K562 (cell line): ENCODE measurements around the gene TAF5. TPM values are rescaled to one million over a fixed set of nuclear protein-coding genes. Genes with fewer than 3 reads are reported as not detected.

Experiments
- ARNT ChIP-seq, 2 experiments: fragments of 450-650 bp; IDR thresholded peaks; 2 replicates each; pipeline ENCODE4 v1.6.1; 2016; ENCODE audit warnings: mild to moderate bottlenecking in 1 of 2
- ATF7 ChIP-seq: fragments of 450-650 bp; IDR thresholded peaks from 2 replicates; pipeline ENCODE4 v1.7.1; 2014; ENCODE audit warnings: mild to moderate bottlenecking, moderate library complexity
- BHLHE40 ChIP-seq: IDR thresholded peaks from 2 replicates; pipeline ENCODE4 v1.6.1; 2011; ENCODE audit warnings: low read length, improper control_type of control experiment
- BRD4 ChIP-seq: fragments of 200-600 bp; sonication (generic); IDR thresholded peaks from 2 replicates; pipeline ENCODE4 v1.6.1; 2017; ENCODE audit warnings: inconsistent platforms
- ELF1 ChIP-seq: fragments of 200-800 bp; sonication (Bioruptor generic); IDR thresholded peaks from 2 replicates; pipeline ENCODE4 v1.6.1; 2016; ENCODE audit warnings: missing genetic modification characterization, missing compliant biosample characterization
- FOXA1 ChIP-seq: fragments of 450-650 bp; IDR thresholded peaks from 2 replicates; pipeline ENCODE4 v1.6.1; 2016; ENCODE audit warnings: mild to moderate bottlenecking, borderline replicate concordance
- FOXP4 ChIP-seq: sonication (generic); formaldehyde crosslinking; IDR thresholded peaks from 2 replicates; pipeline ENCODE4 v1.8.0; 2022; ENCODE audit warnings: mild to moderate bottlenecking, missing genetic modification reagents, borderline replicate concordance
- NCOA4 ChIP-seq: fragments of 450-650 bp; IDR thresholded peaks from 2 replicates; pipeline ENCODE4 v1.6.1; 2018; ENCODE audit warnings: mild to moderate bottlenecking; ENCODE audit not compliant: partially characterized antibody
- NR2F6 ChIP-seq: fragments of 450-650 bp; formaldehyde crosslinking; IDR thresholded peaks from 2 replicates; pipeline ENCODE4 v1.4.0; 2020; ENCODE audit warnings: mild to moderate bottlenecking
- NUFIP1 ChIP-seq: fragments of 450-650 bp; IDR thresholded peaks from 2 replicates; pipeline ENCODE4 v1.6.1; 2018; ENCODE audit not compliant: partially characterized antibody
- SMARCA5 ChIP-seq: fragments of 450-650 bp; IDR thresholded peaks from 2 replicates; pipeline ENCODE4 v1.6.1; 2016
- SP1 ChIP-seq: sonication (generic); formaldehyde crosslinking; IDR thresholded peaks from 2 replicates; pipeline ENCODE4 v1.8.1; 2022; ENCODE audit warnings: mild to moderate bottlenecking, missing genetic modification reagents
- SRSF3 ChIP-seq: fragments of 200-400 bp; formaldehyde crosslinking; IDR thresholded peaks from 2 replicates; pipeline ENCODE4 v1.6.1; 2016; ENCODE audit warnings: mild to moderate bottlenecking, low read length, moderate library complexity; ENCODE audit not compliant: insufficient read depth
- TAL1 ChIP-seq: fragments of 450-650 bp; IDR thresholded peaks from 2 replicates; pipeline ENCODE4 v1.6.1; 2016; ENCODE audit warnings: mild to moderate bottlenecking
- TCF7L2 ChIP-seq: fragments of 150-350 bp; IDR thresholded peaks from 2 replicates; pipeline ENCODE4 v1.6.1; 2016; ENCODE audit warnings: low read depth, mild to moderate bottlenecking, low read length, moderate library complexity
- TEAD2 ChIP-seq: fragments of 450-650 bp; IDR thresholded peaks from 2 replicates; pipeline ENCODE4 v1.6.1; 2016; ENCODE audit warnings: missing genetic modification characterization, control low read depth, missing compliant biosample characterization
- ZKSCAN8 ChIP-seq: fragments of 200-800 bp; sonication (Bioruptor generic); IDR thresholded peaks from 2 replicates; pipeline ENCODE4 v1.6.1; 2016; ENCODE audit warnings: missing genetic modification characterization, missing compliant biosample characterization
- ZNF644 ChIP-seq: fragments of 200-800 bp; sonication (Bioruptor generic); IDR thresholded peaks from 2 replicates; pipeline ENCODE4 v1.6.1; 2016; ENCODE audit warnings: low read depth, missing genetic modification characterization, missing compliant biosample characterization
- polyA plus RNA-seq, 8 experiments: library from polyadenylated mRNA; depleted of rRNA in 4 of 8; stranded (reverse) in 5 of 8; unstranded in 3 of 8; fragments of >200 nt; fragmentation: Nextera tagmentation in 2 of 8; fragmentation: Illumina TruSeq in 1 of 8; extraction: Ambion mirVana in 2 of 8; extraction: Trizol in 1 of 8; gene quantifications; 2 replicates each; pipeline versions ENCODE4 v1.2.1 to v1.2.3, GENCODE V29; 2011 to 2014; ENCODE audit warnings: inconsistent platforms in 1 of 8, missing spikeins in 1 of 8
- total RNA-seq, 7 experiments: library from RNA; depleted of rRNA in 6 of 7; stranded (reverse); fragments of >200 nt in 6 of 7; fragmentation: Illumina TruSeq in 2 of 7; extraction: Trizol in 2 of 7; gene quantifications; 2 replicates each; pipeline versions ENCODE4 v1.2.1 to v1.2.3, GENCODE V29; 2011 to 2021; ENCODE audit warnings: low replicate concordance in 1 of 7
- TF ChIP-seq, protein P1 (sequence below), 2 experiments: fragments of 450-650 bp; IDR thresholded peaks; 2 replicates each; pipeline ENCODE4 v1.6.1; 2016; ENCODE audit warnings: mild to moderate bottlenecking in 2 of 2, borderline replicate concordance in 1 of 2, low read depth in 1 of 2, moderate library complexity in 1 of 2
- TF ChIP-seq, protein P2 (sequence below): fragments of 250-450 bp; sonication (Bioruptor Pico); IDR thresholded peaks from 2 replicates; pipeline ENCODE4 v1.8.0; 2021; ENCODE audit warnings: borderline replicate concordance, mild to moderate bottlenecking, moderate library complexity; ENCODE audit not compliant: poor library complexity, severe bottlenecking

The TAF5 gene
- total and polyA plus RNA-seq, 9 of the 15 experiments (the other 6 are each of a cell fraction or from before 2014, with no cell fraction given) = 4.2 to 11.9 (median 9.3) TPM

DNA sequence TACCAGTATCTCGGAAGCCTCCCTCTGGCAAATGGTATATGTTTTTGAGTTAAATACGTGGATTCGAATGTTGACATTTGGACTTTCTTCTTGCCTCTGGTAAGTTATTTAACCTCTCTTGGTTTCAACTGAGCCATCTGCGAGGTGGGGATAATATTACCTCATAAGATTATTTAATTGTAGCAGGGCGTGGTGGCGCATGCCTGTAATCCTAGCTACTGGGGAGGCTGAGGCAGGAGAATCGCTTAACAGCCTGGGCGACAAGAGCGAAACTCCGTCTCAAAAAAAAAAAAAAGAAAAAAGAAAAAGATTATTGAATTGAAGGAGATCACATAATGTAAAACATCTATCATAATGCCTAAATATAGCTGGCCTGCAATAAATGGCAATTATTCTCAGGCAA lies 396 bp upstream of the TAF5 start (continued):
- TF ChIP-seq, protein P1, sequence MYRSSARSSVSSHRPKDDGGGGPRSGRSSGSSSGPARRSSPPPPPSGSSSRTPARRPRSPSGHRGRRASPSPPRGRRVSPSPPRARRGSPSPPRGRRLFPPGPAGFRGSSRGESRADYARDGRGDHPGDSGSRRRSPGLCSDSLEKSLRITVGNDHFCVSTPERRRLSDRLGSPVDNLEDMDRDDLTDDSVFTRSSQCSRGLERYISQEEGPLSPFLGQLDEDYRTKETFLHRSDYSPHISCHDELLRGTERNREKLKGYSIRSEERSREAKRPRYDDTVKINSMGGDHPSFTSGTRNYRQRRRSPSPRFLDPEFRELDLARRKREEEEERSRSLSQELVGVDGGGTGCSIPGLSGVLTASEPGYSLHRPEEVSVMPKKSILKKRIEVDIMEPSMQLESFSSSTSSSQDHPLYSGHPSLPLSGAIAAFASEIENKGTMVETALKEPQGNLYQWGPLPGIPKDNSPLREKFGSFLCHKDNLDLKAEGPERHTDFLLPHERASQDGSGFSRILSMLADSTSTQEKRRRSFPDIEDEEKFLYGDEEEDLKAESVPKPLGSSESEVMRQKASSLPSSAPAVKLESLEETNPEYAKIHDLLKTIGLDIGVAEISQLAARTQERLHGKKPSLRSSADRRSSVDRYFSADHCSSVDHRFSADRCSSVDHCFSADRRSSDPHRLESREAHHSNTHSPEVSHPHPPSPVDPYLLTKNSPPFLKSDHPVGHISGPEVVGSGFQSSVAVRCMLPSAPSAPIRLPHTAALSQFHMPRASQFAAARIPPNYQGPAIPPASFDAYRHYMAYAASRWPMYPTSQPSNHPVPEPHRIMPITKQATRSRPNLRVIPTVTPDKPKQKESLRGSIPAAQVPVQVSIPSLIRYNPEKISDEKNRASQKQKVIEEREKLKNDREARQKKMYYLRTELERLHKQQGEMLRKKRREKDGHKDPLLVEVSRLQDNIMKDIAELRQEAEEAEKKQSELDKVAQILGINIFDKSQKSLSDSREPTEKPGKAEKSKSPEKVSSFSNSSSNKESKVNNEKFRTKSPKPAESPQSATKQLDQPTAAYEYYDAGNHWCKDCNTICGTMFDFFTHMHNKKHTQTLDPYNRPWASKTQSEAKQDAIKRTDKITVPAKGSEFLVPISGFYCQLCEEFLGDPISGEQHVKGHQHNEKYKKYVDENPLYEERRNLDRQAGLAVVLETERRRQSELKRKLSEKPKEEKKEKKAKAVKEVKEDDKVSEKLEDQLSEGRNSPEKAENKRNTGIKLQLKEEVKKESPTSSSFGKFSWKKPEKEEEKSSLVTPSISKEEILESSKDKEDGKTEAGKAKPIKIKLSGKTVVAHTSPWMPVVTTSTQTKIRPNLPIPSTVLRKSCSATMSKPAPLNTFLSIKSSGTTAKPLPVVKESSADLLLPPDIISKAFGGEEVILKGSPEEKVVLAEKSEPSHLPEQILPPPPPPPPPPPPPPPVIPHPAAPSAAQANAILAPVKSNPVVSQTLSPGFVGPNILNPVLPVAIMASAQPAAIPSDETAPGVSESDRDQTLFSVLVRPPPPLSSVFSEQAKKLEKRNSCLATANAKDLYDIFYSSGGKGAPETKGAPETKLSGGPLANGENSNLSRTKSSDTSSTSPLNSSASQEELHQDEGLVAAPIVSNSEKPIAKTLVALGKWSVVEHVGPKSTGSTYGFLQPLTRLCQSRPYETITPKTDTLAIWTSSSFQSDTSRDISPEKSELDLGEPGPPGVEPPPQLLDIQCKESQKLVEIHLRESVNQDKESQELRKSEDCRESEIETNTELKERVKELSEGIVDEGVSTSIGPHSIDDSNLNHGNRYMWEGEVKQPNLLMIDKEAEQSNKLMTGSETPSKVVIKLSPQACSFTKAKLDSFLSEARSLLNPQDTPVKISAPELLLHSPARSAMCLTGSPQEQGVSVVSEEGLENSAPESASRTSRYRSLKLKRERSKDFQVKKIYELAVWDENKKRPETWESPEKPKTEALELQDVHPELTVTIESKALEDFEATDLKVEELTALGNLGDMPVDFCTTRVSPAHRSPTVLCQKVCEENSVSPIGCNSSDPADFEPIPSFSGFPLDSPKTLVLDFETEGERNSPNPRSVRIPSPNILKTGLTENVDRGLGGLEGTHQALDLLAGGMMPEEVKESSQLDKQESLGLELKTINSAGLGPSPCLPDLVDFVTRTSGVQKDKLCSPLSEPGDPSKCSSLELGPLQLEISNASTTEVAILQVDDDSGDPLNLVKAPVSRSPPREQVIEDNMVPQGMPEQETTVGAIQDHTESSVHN (IDR thresholded peaks at IDR 0.05; ENCODE audit: borderline replicate concordance in 1 of 2, low read depth in 1 of 2) = no peak
- TF ChIP-seq ZKSCAN8 (CRISPR knock-in tag) (no peak), FOXP4 (CRISPR knock-in tag) (no peak), BHLHE40 (no peak), BRD4 (no peak), ARNT (IDR thresholded peaks at IDR 0.05) (peak in 1 of 2 experiments; percentile 74; a peak in 2 of 4 replicates), ZNF644 (tag) (no peak), NR2F6 (CRISPR knock-in tag) (no peak), FOXA1 (no peak), TCF7L2 (no peak), TAL1 (no peak), ELF1 (tag) (no peak), TEAD2 (tag) (no peak), NUFIP1 (no peak), SMARCA5 (no peak), NCOA4 (no peak), SP1 (no peak), ATF7 (0 out of 2 replicates have a peak, but pooled peaks have one; percentile 9), SRSF3 (no peak)
- TF ChIP-seq, protein P2, sequence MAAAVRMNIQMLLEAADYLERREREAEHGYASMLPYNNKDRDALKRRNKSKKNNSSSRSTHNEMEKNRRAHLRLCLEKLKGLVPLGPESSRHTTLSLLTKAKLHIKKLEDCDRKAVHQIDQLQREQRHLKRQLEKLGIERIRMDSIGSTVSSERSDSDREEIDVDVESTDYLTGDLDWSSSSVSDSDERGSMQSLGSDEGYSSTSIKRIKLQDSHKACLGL = no peak
